ENCODE data around the gene CDH26. TPM values are rescaled to one million over a fixed set of nuclear protein-coding genes. Genes with fewer than 3 reads are reported as not detected.

Gene CDH26
- polyA plus RNA-seq, 1 donor from 2014 or later = 0.43 TPM

- H3K4me2 ChIP-seq (ENCODE audit: low read length) = no peak overlapping the region
- H3K27me3 ChIP-seq (ENCODE audit: insufficient read depth, low read depth, low read length) = no peaks in the 10 kb centered on the region
- H3K27ac ChIP-seq (ENCODE audit: low read length) = no peak overlapping the region
- no peaks in the 10 kb centered on the region for H4K20me1 ChIP-seq (ENCODE audit: insufficient read depth)
- H3F3A ChIP-seq (ENCODE audit: insufficient read depth, low read length, poor library complexity, severe bottlenecking) = peaks cover 7% of the 10 kb centered on the region
- no peaks in the 10 kb centered on the region for H3K36me3 ChIP-seq (ENCODE audit: insufficient read depth, low read length)
- H2AFZ ChIP-seq (ENCODE audit: low read depth, low read length) = no peak overlapping the region
- TF ChIP-seq POLR2AphosphoS5 (IDR thresholded peaks at IDR 0.05) (no peak), EP300 (conservative IDR thresholded peaks at IDR 0.05; ENCODE audit: poor library complexity, severe bottlenecking) (no peak), RAD21 (conservative IDR thresholded peaks at IDR 0.05) (no peak)
- H3K79me2 ChIP-seq (replicated peaks; ENCODE audit: insufficient read depth, low read length) = no peaks in the 10 kb centered on the region
- no peaks in the 10 kb centered on the region for H3K9me3 ChIP-seq (ENCODE audit: low read length)
- H3K9me2 ChIP-seq (ENCODE audit: insufficient read depth, low read length) = no peaks in the 10 kb centered on the region
- H3K4me3 ChIP-seq (ENCODE audit: low read length) = no peak overlapping the region
- no peak overlapping the region for H3K9ac ChIP-seq (ENCODE audit: low read length)
Measured at GRCh38 chr20:59938221-59938620, 20.0 kb upstream of the CDH26 start.

GRCh38 chr20:59938696-59939051 is 19.5 kb upstream of the CDH26 start:
- Histone ChIP-seq H3K4me3 (ENCODE audit: low read length) (no peak overlapping the region), H3F3A (ENCODE audit: insufficient read depth, low read length, poor library complexity, severe bottlenecking) (peaks cover 7% of the 10 kb centered on the region), H3K9me3 (ENCODE audit: low read length) (no peaks in the 10 kb centered on the region), H3K4me2 (ENCODE audit: low read length) (no peak overlapping the region), H2AFZ (ENCODE audit: low read depth, low read length) (no peak overlapping the region), H3K27ac (ENCODE audit: low read length) (no peak overlapping the region), H4K20me1 (ENCODE audit: insufficient read depth) (no peaks in the 10 kb centered on the region), H3K27me3 (ENCODE audit: insufficient read depth, low read depth, low read length) (no peaks in the 10 kb centered on the region), H3K9me2 (ENCODE audit: insufficient read depth, low read length) (no peaks in the 10 kb centered on the region), H3K9ac (ENCODE audit: low read length) (no peak overlapping the region), H3K79me2 (replicated peaks; ENCODE audit: insufficient read depth, low read length) (no peaks in the 10 kb centered on the region), H3K36me3 (ENCODE audit: insufficient read depth, low read length) (no peaks in the 10 kb centered on the region)
- TF ChIP-seq TAF1 (IDR thresholded peaks at IDR 0.05; ENCODE audit: low read depth) = no peak
- TF ChIP-seq RAD21 (conservative IDR thresholded peaks at IDR 0.05) = no peak
- TF ChIP-seq, protein P1, sequence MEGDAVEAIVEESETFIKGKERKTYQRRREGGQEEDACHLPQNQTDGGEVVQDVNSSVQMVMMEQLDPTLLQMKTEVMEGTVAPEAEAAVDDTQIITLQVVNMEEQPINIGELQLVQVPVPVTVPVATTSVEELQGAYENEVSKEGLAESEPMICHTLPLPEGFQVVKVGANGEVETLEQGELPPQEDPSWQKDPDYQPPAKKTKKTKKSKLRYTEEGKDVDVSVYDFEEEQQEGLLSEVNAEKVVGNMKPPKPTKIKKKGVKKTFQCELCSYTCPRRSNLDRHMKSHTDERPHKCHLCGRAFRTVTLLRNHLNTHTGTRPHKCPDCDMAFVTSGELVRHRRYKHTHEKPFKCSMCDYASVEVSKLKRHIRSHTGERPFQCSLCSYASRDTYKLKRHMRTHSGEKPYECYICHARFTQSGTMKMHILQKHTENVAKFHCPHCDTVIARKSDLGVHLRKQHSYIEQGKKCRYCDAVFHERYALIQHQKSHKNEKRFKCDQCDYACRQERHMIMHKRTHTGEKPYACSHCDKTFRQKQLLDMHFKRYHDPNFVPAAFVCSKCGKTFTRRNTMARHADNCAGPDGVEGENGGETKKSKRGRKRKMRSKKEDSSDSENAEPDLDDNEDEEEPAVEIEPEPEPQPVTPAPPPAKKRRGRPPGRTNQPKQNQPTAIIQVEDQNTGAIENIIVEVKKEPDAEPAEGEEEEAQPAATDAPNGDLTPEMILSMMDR (IDR thresholded peaks at IDR 0.05; ENCODE audit: poor library complexity, severe bottlenecking) = no peak
- no peak for TF ChIP-seq SMC3 (conservative IDR thresholded peaks at IDR 0.05; ENCODE audit: poor library complexity)
- no peak for TF ChIP-seq MXI1 (conservative IDR thresholded peaks at IDR 0.05; ENCODE audit: poor library complexity, severe bottlenecking)
- no peak for TF ChIP-seq EZH2 (IDR thresholded peaks at IDR 0.05; ENCODE audit: borderline replicate concordance, insufficient read depth, low read length, poor library complexity, severe bottlenecking)
- no peak for TF ChIP-seq EP300 (conservative IDR thresholded peaks at IDR 0.05; ENCODE audit: poor library complexity, severe bottlenecking)
- TF ChIP-seq, protein P2, sequence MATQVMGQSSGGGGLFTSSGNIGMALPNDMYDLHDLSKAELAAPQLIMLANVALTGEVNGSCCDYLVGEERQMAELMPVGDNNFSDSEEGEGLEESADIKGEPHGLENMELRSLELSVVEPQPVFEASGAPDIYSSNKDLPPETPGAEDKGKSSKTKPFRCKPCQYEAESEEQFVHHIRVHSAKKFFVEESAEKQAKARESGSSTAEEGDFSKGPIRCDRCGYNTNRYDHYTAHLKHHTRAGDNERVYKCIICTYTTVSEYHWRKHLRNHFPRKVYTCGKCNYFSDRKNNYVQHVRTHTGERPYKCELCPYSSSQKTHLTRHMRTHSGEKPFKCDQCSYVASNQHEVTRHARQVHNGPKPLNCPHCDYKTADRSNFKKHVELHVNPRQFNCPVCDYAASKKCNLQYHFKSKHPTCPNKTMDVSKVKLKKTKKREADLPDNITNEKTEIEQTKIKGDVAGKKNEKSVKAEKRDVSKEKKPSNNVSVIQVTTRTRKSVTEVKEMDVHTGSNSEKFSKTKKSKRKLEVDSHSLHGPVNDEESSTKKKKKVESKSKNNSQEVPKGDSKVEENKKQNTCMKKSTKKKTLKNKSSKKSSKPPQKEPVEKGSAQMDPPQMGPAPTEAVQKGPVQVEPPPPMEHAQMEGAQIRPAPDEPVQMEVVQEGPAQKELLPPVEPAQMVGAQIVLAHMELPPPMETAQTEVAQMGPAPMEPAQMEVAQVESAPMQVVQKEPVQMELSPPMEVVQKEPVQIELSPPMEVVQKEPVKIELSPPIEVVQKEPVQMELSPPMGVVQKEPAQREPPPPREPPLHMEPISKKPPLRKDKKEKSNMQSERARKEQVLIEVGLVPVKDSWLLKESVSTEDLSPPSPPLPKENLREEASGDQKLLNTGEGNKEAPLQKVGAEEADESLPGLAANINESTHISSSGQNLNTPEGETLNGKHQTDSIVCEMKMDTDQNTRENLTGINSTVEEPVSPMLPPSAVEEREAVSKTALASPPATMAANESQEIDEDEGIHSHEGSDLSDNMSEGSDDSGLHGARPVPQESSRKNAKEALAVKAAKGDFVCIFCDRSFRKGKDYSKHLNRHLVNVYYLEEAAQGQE (IDR thresholded peaks at IDR 0.05; ENCODE audit: borderline replicate concordance) = no peak
- TF ChIP-seq POLR2AphosphoS5 (IDR thresholded peaks at IDR 0.05) = no peak

Measured in neural cell (in vitro differentiated cells).